ENCODE measurements around the gene C2CD4A. TPM values are rescaled to one million over a fixed set of nuclear protein-coding genes. Genes with fewer than 3 reads are reported as not detected.

Gene C2CD4A, protein sequence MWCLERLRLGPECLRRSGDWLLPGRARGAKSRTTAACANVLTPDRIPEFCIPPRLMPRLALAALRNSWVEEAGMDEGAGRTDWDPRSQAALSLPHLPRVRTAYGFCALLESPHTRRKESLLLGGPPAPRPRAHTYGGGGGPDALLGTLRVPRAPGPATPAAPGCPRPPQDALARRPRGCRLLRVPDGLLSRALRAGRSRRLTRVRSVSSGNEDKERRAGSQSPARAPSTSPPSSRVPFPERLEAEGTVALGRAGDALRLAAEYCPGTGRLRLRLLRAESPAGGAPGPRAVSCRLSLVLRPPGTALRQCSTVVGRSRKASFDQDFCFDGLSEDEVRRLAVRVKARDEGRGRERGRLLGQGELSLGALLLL
- under 1 TPM in 2 of 4 donors, not detected in 2; 0.09 to 0.60 TPM for total RNA-seq

DNA sequence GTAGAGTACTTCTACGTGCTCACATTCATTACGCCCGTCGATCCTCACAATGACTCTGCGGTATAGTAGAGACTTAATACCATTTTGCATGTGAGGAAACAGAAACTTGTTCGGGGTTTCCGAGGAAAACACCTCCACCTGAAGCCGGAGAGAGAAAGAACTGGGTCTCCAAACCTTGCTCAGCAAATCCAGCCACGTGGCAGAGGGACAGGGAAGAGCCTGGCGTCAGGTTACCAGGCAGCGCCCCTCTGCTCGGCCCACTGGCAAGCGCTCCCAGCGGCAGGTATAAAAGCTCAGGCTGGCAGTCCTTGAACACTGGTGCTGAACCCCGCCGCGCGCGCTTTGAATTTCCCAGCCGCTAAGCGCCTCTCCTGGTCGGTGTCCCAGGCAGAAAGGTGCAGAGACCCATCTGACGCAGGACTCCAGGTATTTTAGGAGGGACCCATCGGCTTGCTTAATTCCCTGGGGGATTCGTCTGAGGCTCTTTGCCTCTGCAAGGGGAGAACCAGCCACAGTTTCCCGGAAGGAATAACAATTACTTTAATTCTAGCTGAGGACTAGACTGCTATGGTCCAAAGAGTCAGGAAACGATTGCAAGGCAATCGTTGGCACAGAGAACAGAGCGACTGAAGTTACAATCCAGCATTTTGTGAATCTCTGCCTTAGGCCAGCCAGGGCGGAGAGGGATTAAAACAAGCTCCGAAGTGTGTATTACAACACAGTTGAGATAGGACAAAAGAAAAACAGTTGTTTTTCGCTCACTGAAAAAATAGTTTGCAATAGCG is at the start of gene C2CD4A:
Gene C2CD4A (plus strand): TSS at position 315 of the 785 bp plus-strand sequence. CDS start 637 bp downstream, outside the sequence.
- ATAC-seq (ENCODE audit: low FRiP score) (peak; percentile 73), DNase-seq (ENCODE audit: low spot score) (no peak)
- TF ChIP-seq, protein P1, sequence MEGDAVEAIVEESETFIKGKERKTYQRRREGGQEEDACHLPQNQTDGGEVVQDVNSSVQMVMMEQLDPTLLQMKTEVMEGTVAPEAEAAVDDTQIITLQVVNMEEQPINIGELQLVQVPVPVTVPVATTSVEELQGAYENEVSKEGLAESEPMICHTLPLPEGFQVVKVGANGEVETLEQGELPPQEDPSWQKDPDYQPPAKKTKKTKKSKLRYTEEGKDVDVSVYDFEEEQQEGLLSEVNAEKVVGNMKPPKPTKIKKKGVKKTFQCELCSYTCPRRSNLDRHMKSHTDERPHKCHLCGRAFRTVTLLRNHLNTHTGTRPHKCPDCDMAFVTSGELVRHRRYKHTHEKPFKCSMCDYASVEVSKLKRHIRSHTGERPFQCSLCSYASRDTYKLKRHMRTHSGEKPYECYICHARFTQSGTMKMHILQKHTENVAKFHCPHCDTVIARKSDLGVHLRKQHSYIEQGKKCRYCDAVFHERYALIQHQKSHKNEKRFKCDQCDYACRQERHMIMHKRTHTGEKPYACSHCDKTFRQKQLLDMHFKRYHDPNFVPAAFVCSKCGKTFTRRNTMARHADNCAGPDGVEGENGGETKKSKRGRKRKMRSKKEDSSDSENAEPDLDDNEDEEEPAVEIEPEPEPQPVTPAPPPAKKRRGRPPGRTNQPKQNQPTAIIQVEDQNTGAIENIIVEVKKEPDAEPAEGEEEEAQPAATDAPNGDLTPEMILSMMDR (IDR thresholded peaks at IDR 0.05): no peak

DNA sequence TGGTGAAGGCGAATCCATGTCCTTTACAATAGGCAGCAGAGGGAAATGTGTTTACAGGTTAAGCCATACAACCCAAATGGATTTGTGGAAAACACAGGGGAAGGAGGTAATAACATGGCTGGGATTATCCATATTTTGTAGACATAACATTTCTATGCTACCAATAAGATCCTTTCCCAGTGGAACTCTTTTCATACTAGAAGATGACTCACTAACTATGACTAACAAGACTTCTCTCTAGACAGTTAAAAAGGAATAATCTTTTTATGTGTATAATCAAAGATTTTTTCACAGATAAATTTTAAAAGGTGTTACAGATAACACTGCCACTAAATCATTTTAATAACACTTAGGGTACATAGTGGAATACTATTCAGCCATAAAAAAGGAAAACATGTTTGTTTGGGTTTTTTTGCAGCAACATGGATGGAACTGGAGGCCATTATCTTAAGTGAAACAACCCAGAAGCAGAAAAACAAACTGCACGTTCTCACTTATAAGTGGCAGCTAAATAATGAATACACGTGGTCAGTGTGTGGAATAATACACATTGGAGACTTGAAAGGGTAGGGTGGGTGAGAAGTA is 46.1 kb upstream of the C2CD4A start:
- no peak for ATAC-seq (ENCODE audit: low FRiP score)
- TF ChIP-seq, protein P1 (IDR thresholded peaks at IDR 0.05): no peak
- no peak for DNase-seq (ENCODE audit: low spot score)

DNA sequence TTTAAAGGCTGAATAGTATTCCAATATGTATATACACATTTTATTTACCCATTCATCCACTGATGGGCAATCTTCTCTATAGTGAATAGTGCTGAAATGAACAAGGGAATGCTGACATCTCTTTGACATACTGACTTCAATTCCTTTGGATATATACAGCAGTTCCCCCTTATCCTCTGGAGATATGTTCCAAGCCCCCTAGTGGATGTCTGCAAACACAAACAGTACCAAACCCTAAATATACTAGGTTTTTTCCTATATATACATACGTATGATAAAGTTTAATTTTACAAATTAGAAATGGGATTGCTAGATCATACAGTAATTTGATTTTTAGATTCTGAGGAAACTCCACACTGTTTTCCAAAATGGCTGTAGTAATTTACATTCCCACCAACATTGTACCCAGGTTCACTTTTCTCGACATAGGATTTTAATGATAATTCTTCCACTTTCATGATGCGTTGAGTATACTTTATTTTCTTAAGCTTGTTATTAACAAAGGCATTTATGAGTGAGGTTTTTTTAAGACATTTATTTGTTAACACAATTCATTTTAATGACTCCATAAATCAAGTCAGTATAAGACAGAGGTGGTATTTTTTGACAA is 44.7 kb upstream of the C2CD4A start:
- TF ChIP-seq, protein P1 (IDR thresholded peaks at IDR 0.05): no peak
- ATAC-seq (ENCODE audit: low FRiP score) (no peak), DNase-seq (ENCODE audit: low spot score) (no peak)

DNA sequence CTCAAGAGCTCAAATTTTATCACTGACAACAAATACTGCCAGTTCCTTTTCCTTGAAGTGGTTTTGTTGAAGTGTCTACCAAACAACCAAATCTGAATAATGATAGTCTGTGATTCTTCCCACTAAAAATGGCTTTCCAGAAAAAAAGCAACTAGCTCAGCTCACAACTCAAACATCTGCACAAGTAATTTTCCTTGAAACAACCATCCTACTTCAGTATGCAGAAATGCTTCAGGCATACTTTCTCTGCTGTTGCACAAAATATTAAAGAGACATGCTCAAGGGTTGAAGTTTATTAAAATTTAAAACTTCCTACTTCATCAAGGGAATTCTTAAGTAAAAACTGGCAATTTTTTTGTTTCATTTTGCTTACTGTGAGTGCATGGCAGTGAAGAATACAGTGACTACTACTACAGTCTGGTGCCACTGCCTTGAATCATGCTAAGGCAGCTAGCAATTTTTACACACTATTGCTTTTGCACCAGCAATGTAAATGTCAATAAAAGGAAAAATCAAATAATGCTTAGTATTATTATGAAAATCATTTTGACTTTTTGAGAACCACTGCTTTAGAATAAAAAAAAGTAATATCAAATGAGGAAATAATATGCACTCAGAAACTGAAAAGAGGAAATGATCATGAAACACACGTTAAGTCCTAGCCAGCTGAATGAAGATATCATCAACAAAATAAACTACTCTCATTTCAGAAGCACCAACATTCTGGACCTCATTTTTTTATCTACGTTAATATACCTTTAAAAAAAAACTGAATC is 40.1 kb upstream of the C2CD4A start:
- DNase-seq (ENCODE audit: low spot score) (no peak), ATAC-seq (ENCODE audit: low FRiP score) (no peak)
- TF ChIP-seq, protein P1 (IDR thresholded peaks at IDR 0.05): no peak

DNA sequence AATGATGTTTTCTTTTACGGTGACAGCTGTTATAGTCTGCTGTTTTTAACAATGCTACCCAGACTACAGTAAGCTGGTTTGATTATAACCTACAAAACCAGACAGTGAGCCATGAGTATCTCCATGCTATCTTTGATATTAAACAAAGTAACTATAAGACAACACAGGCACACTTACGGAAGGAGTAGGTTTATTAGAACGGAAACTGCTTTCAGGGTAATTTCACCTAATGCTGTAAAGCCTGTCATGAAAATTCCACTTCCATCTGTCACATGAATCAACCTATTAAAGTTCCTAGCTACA is 39.6 kb upstream of the C2CD4A start:
- ATAC-seq (ENCODE audit: low FRiP score) (no peak), DNase-seq (ENCODE audit: low spot score) (no peak)
- TF ChIP-seq, protein P1 (IDR thresholded peaks at IDR 0.05): no peak

DNA sequence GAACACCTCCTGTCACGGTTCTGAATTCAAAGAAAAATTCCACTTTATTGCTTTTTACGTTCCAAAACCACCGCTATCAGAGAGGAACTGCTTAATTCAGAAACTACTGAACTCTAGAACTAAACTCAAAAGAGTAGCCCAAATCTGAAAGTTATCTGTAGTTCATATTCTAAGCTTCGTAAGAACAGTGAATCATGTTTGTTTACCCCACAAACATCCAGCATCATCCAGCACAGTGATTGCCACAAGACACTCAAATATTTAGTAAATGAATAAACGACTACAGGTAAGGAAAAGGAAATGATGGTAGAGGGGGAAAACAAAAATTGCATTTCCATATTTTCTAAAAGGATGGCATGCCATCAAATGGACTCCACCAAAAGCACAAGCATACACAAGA is 38.9 kb upstream of the C2CD4A start:
- TF ChIP-seq, protein P1 (IDR thresholded peaks at IDR 0.05): no peak
- no peak for DNase-seq (ENCODE audit: low spot score)
- no peak for ATAC-seq (ENCODE audit: low FRiP score)
